GM12801 (cell line): Measurements from ENCODE around the gene ZNF391.

Experiments used
- CTCF ChIP-seq: IDR thresholded peaks from one replicate; pipeline ENCODE4 v1.5.1; 2011; ENCODE audit warnings: control low read depth; ENCODE audit not compliant: insufficient read length; ENCODE audit errors: extremely low read depth

Gene ZNF391

GRCh38 chr6:27407153-27407814 is 18.7 kb downstream of the ZNF391 start:
- TF ChIP-seq CTCF, result no peak

DNA sequence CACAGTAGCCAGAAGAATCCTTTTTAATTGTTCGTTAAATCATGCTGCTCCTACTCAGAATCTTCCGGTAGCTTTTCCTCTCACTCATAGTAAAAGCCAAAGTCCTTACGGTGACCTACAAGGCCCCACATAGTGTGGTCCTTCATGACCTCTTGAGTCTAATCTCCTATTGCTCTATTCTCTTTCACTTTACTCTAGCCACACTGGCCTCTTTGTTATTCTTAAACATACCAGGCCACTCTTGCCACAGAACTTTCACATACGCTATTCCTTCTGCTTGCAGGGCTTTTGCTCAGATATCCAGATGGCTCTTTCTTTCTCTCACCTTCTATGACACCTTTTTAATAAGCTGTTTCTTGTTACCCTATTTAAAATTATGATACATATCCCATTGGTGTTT is 25.7 kb downstream of the ZNF391 start:
- no peak for TF ChIP-seq CTCF

- no peak for TF ChIP-seq CTCF
Observed at GRCh38 chr6:27414996-27415395, 26.4 kb downstream of the ZNF391 start.

- no peak for TF ChIP-seq CTCF
Observed at GRCh38 chr6:27415898-27416297, 27.3 kb downstream of the ZNF391 start.

DNA sequence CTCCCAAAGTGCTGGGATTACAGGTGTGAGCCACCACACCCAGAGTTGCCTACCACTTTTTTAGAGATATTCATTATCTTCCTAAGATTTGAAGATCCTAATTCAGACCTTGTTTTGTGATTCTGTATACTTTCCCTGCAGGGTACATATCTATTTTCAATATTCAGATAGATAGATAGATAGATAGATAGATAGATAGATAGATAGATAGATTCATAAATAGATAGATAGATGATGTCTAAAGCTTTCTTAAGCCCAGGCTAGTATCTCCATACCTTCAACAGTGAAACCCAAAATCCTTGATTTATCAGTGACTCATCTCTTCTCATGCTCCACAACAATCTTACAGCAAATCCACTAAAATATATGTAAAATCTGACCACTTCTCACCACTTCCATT is 30.8 kb downstream of the ZNF391 start:
- no peak for TF ChIP-seq CTCF

- no peak for TF ChIP-seq CTCF
Observed at GRCh38 chr6:27422651-27423332, 34.2 kb downstream of the ZNF391 start.

DNA sequence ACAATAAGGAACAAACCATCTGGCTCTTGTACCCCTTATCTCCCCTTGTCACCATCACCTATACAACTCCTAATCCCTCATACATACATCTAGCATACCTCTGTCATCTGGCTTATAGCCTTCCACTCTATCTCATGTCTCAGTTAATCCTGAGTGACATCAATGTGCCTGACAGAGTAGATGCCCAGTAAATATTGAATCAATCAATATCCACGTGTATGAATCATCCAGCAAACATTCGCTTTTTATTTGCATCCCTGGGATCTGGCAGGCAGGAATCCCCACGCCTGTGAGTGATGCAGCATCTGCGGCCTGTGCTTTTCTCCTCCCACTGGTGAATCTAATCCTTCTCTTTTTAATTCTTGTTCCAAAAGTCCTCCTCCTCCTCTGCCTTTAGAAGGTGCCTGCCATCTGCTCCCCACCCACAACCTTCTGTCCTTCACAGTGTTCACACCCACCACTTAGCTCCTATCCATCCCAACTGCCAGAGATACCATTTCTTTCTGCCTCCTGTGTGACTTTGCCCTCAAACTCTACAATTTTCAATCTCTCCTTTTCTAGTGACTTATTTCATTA is 37.6 kb downstream of the ZNF391 start:
- no peak for TF ChIP-seq CTCF
